AG09309 (cell line): ENCODE data around the gene DCTN3.

Experiments used
- DNase-seq: peaks from one replicate; pipeline ENCODE4 v3.0.0-alpha.2; 2010; ENCODE audit warnings: low read depth
- H3K4me3 ChIP-seq: 2 replicates; pipeline ENCODE4 v1.5.1; 2011; ENCODE audit warnings: mild to moderate bottlenecking, low read depth, low read length, moderate library complexity; ENCODE audit not compliant: control insufficient read depth
- TF ChIP-seq, protein P1 (sequence below): IDR thresholded peaks from 2 replicates; pipeline ENCODE4 v1.5.1; 2011; ENCODE audit warnings: mild to moderate bottlenecking, low read depth, low read length, inconsistent platforms; ENCODE audit not compliant: insufficient read depth, control insufficient read depth; ENCODE audit errors: missing control alignments

DCTN3 gene

DNA sequence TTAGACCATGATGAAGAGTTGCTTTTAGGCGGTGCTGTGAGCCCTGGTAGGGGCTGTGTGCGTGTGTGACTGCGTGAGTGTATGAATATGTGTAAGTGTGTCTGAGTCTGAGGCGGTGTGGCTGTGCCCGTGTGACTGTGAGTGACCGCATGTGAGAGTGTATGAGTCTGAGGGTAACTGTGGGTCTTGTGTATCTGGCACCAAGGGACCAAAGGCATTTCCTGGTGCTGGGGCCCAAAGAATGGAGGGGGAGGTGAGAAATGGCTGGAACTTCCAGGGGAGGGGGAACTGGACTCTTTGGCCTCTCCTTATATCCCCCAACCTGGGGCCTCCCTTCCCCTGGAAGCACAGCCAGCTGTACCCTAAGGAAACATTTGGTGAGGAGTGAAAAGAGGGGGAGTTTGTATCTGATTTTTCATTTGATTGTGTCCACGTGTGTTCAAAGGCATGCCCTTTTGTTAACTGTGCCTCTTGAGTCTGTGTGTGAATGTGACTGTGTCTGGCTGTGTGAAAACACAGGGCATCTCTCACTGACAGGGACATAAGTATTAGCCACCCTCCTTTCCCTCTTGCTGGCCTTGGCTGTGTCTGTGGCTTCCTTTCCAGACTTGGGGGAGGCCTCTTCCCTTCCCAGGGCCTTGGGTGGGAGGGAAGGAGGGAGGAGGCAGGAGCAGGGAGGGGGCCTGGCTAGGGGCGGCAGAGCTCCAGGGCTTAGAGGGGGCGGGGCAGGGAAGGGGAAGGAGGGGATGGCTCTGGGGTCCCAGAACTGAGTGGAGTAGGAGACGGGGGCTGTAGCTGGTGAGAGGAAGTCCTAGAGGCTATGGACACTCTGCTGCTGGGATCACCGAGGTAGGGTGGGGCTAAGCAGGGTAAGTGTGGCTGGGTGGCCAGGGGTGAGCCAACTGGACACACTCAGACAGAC lies 33.1 kb upstream of the DCTN3 start:
- H3K4me3 ChIP-seq, result no peak overlapping the region
- DNase-seq, result no peak
- TF ChIP-seq, protein P1, sequence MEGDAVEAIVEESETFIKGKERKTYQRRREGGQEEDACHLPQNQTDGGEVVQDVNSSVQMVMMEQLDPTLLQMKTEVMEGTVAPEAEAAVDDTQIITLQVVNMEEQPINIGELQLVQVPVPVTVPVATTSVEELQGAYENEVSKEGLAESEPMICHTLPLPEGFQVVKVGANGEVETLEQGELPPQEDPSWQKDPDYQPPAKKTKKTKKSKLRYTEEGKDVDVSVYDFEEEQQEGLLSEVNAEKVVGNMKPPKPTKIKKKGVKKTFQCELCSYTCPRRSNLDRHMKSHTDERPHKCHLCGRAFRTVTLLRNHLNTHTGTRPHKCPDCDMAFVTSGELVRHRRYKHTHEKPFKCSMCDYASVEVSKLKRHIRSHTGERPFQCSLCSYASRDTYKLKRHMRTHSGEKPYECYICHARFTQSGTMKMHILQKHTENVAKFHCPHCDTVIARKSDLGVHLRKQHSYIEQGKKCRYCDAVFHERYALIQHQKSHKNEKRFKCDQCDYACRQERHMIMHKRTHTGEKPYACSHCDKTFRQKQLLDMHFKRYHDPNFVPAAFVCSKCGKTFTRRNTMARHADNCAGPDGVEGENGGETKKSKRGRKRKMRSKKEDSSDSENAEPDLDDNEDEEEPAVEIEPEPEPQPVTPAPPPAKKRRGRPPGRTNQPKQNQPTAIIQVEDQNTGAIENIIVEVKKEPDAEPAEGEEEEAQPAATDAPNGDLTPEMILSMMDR, result no peak

DNA sequence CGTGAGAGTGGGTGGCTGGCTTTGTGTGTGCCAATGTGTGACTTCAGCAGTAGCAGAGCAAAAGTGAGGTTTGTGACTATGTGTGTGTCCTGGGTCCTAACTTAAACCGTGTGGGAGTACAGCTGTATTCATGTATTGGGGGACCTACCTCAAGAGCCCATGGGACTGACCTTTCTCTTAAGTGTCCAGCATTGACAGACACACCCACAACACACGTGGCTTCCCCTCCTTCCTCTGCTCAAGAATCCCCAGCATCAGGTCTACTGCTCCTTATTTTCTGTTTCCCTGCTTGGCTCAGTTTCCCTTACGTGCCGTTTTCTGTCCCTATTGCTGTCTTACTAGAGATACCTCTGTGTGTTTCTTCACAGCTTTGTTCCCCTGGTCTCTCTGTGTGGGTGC lies 32.3 kb upstream of the DCTN3 start:
- peak overlapping the region; percentile 49 for H3K4me3 ChIP-seq
- DNase-seq, result no peak
- TF ChIP-seq, protein P1, result no peak

- peak; percentile 59 for DNase-seq
- TF ChIP-seq, protein P1, result no peak
- H3K4me3 ChIP-seq, result peak within 1 kb of the TSS; percentile 49
These were observed 31.7 kb upstream of the DCTN3 start, which contains the start of gene IL11RA for GRCh38 chr9:34651876-34652601. Gene IL11RA (plus strand): TSS chr9:34652185. CDS start chr9:34655218, 3,033 bp downstream.

- TF ChIP-seq, protein P1, result no peak
- no peak for DNase-seq
- peak overlapping the region; percentile 49 for H3K4me3 ChIP-seq
These were observed 31.0 kb upstream of the DCTN3 start for GRCh38 chr9:34651321-34651720.

GRCh38 chr9:34650816-34651215 lies 30.5 kb upstream of the DCTN3 start:
- DNase-seq, result no peak
- H3K4me3 ChIP-seq, result no peak overlapping the region
- TF ChIP-seq, protein P1, result no peak

GRCh38 chr9:34648673-34649072 lies 28.4 kb upstream of the DCTN3 start:
- no peak overlapping the region for H3K4me3 ChIP-seq
- no peak for DNase-seq
- TF ChIP-seq, protein P1, result no peak
